ENCODE measurements around the gene MBOAT7.
A peak's percentile ranks its signal among the peaks of the same experiment; 100 is the strongest.
"Not testable (repeated sequence)": the region's sequence is repeated elsewhere in the genome, so short reads cannot be mapped to it uniquely, and the experiment has no call there.

Gene MBOAT7

GRCh38 chr19:54189145-54189734 is at the start of gene MBOAT7:
Gene MBOAT7, minus strand, starts transcription at chr19:54189580. Its CDS starts 1,072 bp downstream, at chr19:54188508.
- DNase-seq, result peak; percentile 68

GRCh38 chr19:54233941-54234340 is 44.6 kb upstream of the MBOAT7 start:
- DNase-seq, result no peak

- peak; percentile 83 for DNase-seq
Measured at GRCh38 chr19:54231077-54231931, 41.9 kb upstream of the MBOAT7 start.

GRCh38 chr19:54230031-54230430 is 40.7 kb upstream of the MBOAT7 start:
- no peak for DNase-seq

- DNase-seq, result no peak
Measured at GRCh38 chr19:54229146-54229545, 39.8 kb upstream of the MBOAT7 start.

GRCh38 chr19:54224619-54225018 is 35.2 kb upstream of the MBOAT7 start:
- DNase-seq, result not testable (repeated sequence)

GRCh38 chr19:54223937-54224281 is 34.5 kb upstream of the MBOAT7 start:
- DNase-seq, result not testable (repeated sequence)

GRCh38 chr19:54223277-54223936 is 34.0 kb upstream of the MBOAT7 start:
- not testable (repeated sequence) for DNase-seq

- not testable (repeated sequence) for DNase-seq
Measured at GRCh38 chr19:54222474-54223276, 33.3 kb upstream of the MBOAT7 start, which contains the start of gene LILRB3. Gene LILRB3, minus strand, starts transcription at chr19:54223007. Its CDS starts 31 bp downstream, at chr19:54222976.

- DNase-seq, result not testable (repeated sequence)
Measured at GRCh38 chr19:54221947-54222346, 32.6 kb upstream of the MBOAT7 start.

- DNase-seq, result not testable (repeated sequence)
Measured at GRCh38 chr19:54219702-54220101, 30.3 kb upstream of the MBOAT7 start.

GRCh38 chr19:54218960-54219661 is 29.7 kb upstream of the MBOAT7 start:
- DNase-seq, result no peak

- no peak for DNase-seq
Measured at GRCh38 chr19:54218259-54218658, 28.9 kb upstream of the MBOAT7 start.

GRCh38 chr19:54217517-54218247 is 28.3 kb upstream of the MBOAT7 start:
- DNase-seq, result not testable (repeated sequence)

GRCh38 chr19:54216869-54217268 is 27.5 kb upstream of the MBOAT7 start:
- DNase-seq, result no peak

GRCh38 chr19:54214734-54215133 is 25.4 kb upstream of the MBOAT7 start:
- not testable (repeated sequence) for DNase-seq

GRCh38 chr19:54214217-54214616 is 24.8 kb upstream of the MBOAT7 start:
- DNase-seq, result not testable (repeated sequence)

- no peak for DNase-seq
Measured at GRCh38 chr19:54211235-54211634, 21.9 kb upstream of the MBOAT7 start.

- peak; percentile 95 for DNase-seq
Measured at GRCh38 chr19:54209811-54210494, 20.6 kb upstream of the MBOAT7 start.

- peak; percentile 40 for DNase-seq
Measured at GRCh38 chr19:54209058-54209810, 19.9 kb upstream of the MBOAT7 start.
